OCI-LY3 (cell line): ENCODE results near the gene ZYG11B.

Experiments
- CTCF ChIP-seq: fragments of 200-600, 300-600 bp; sonication (generic); IDR thresholded peaks from 2 replicates; pipeline ENCODE4 v1.5.1; 2014; ENCODE audit warnings: antibody characterized with exemption, low read length, low read depth
- EZH2phosphoT487 ChIP-seq: fragments of 200-600 bp; shearing (Covaris generic); IDR thresholded peaks from 2 replicates; pipeline ENCODE4 v1.6.1; 2018; ENCODE audit warnings: antibody characterized with exemption, mixed run types, low read depth

DNA sequence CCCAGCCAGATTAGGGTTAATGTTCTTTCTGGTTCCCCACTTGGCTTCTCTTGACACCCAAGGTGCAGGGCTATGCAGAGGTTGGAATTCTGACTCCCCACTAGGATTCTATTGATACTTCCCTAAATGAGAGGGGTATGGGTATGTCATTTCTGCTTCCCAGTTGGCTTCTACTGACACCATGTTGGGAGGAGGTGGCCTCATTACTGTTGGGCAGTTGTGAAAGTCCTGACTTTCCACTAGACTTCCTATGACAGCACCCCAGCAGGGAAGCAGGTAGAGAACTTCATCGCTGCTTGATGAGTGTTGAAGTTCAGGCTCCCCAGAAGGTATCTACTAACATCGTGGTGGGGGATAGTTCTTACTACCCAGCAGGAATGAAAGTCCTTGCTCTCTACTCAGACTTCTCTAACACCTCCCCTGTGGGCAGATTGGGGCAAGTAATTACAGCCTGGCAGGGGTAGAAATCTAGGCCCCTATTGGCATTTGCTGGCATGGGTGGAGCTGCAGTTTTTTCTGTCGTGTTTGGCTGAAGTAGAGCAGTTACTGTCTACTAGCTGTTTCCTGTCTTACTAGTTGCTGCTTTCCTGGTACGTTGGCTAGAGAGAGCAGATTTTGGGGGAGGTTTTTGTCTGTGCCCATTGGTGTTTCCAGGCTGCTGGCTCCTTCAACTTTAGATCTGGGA is 41.5 kb downstream of the ZYG11B start:
- no peak for TF ChIP-seq CTCF
- no peak for TF ChIP-seq EZH2phosphoT487
